ENCODE data around the gene PIP5K1B. TPM values are rescaled to one million over a fixed set of nuclear protein-coding genes. Genes with fewer than 3 reads are reported as not detected.

Gene PIP5K1B
- total RNA-seq, 4 donors from 2014 or later: 0.29 to 8.2 (median 4.1) TPM

- no peak overlapping the region for H3K27ac ChIP-seq
- H3K4me3 ChIP-seq: no peak overlapping the region
- intact Hi-C loops (cut with DNase I; ENCODE audit: low total_unique reads): no loop called here
- H3K9me3 ChIP-seq: no peaks in the 10 kb centered on the region
- H3K36me3 ChIP-seq: no peaks in the 10 kb centered on the region
- H3K4me1 ChIP-seq: no peaks in the 10 kb centered on the region
- H3K27me3 ChIP-seq: no peaks in the 10 kb centered on the region
- no peak for DNase-seq
- TF ChIP-seq POLR2A (IDR thresholded peaks at IDR 0.05): no peak
- no peak for TF ChIP-seq CTCF (IDR thresholded peaks at IDR 0.05)
Observed at GRCh38 chr9:68798423-68798822, 93.4 kb downstream of the PIP5K1B start.

GRCh38 chr9:68800836-68801235 lies 95.8 kb downstream of the PIP5K1B start:
- Histone ChIP-seq H3K4me3 (no peak overlapping the region), H3K9me3 (no peaks in the 10 kb centered on the region), H3K36me3 (no peaks in the 10 kb centered on the region), H3K27ac (no peak overlapping the region), H3K4me1 (no peaks in the 10 kb centered on the region), H3K27me3 (no peaks in the 10 kb centered on the region)
- no peak for DNase-seq
- TF ChIP-seq CTCF (IDR thresholded peaks at IDR 0.05) (no peak), POLR2A (IDR thresholded peaks at IDR 0.05) (no peak)
- intact Hi-C loops (cut with DNase I; ENCODE audit: low total_unique reads): no loop called here

- Histone ChIP-seq H3K4me3 (no peak overlapping the region), H3K4me1 (no peaks in the 10 kb centered on the region), H3K27me3 (no peaks in the 10 kb centered on the region), H3K27ac (no peak overlapping the region), H3K36me3 (no peaks in the 10 kb centered on the region), H3K9me3 (no peaks in the 10 kb centered on the region)
- no peak for TF ChIP-seq CTCF (IDR thresholded peaks at IDR 0.05)
- no peak for TF ChIP-seq POLR2A (IDR thresholded peaks at IDR 0.05)
- DNase-seq: no peak
- intact Hi-C loops (cut with DNase I; ENCODE audit: low total_unique reads): no loop called here
Observed at GRCh38 chr9:68802525-68803015, 97.5 kb downstream of the PIP5K1B start.

- TF ChIP-seq POLR2A (IDR thresholded peaks at IDR 0.05) (no peak), CTCF (IDR thresholded peaks at IDR 0.05) (no peak)
- no peaks in the 10 kb centered on the region for H3K27me3 ChIP-seq
- no peaks in the 10 kb centered on the region for H3K4me1 ChIP-seq
- H3K4me3 ChIP-seq: no peak overlapping the region
- intact Hi-C loops (cut with DNase I; ENCODE audit: low total_unique reads): no loop called here
- no peak overlapping the region for H3K27ac ChIP-seq
- no peaks in the 10 kb centered on the region for H3K9me3 ChIP-seq
- H3K36me3 ChIP-seq: no peaks in the 10 kb centered on the region
- DNase-seq: no peak
Observed at GRCh38 chr9:68804911-68805889, 100.2 kb downstream of the PIP5K1B start.

GRCh38 chr9:68805890-68806517 lies 101.0 kb downstream of the PIP5K1B start:
- DNase-seq: no peak
- Histone ChIP-seq H3K27me3 (no peaks in the 10 kb centered on the region), H3K4me3 (no peak overlapping the region), H3K4me1 (no peaks in the 10 kb centered on the region), H3K27ac (no peak overlapping the region), H3K36me3 (no peaks in the 10 kb centered on the region), H3K9me3 (no peaks in the 10 kb centered on the region)
- intact Hi-C loops (cut with DNase I; ENCODE audit: low total_unique reads): no loop called here
- TF ChIP-seq POLR2A (IDR thresholded peaks at IDR 0.05) (no peak), CTCF (IDR thresholded peaks at IDR 0.05) (no peak)

Measured in uterus (tissue), 4 donors.